ENCODE measurements around the gene BBIP1.
"Not testable (repeated sequence)": the region's sequence is repeated elsewhere in the genome, so short reads cannot be mapped to it uniquely, and the experiment has no call there.

BBIP1 gene

GRCh38 chr10:110919971-110920881, 1.2 kb upstream of the BBIP1 start:
- peak; percentile 30 for DNase-seq

- peak; percentile 99 for DNase-seq
Observed at GRCh38 chr10:110919349-110919931, 460 bp upstream of the BBIP1 start, which contains the start of gene SHOC2. TSS of gene SHOC2 (plus strand) at chr10:110919604. CDS start at chr10:110964359, 44,755 bp downstream.

GRCh38 chr10:110918269-110918642, 724 bp downstream of the BBIP1 start:
- peak; percentile 92 for DNase-seq

GRCh38 chr10:110916554-110917346, 2.2 kb downstream of the BBIP1 start:
- DNase-seq: no peak

GRCh38 chr10:110915600-110915999, 3.4 kb downstream of the BBIP1 start:
- not testable (repeated sequence) for DNase-seq

- no peak for DNase-seq
Observed at GRCh38 chr10:110915035-110915434, 3.9 kb downstream of the BBIP1 start.

GRCh38 chr10:110914431-110914830, 4.5 kb downstream of the BBIP1 start:
- DNase-seq: no peak

- no peak for DNase-seq
Observed at GRCh38 chr10:110912374-110912773, 6.6 kb downstream of the BBIP1 start.

- no peak for DNase-seq
Observed at GRCh38 chr10:110910138-110910537, 8.8 kb downstream of the BBIP1 start.

- DNase-seq: peak; percentile 48
Observed at GRCh38 chr10:110903280-110904278, 15.4 kb downstream of the BBIP1 start.

GRCh38 chr10:110901954-110902819, 16.8 kb downstream of the BBIP1 start:
- DNase-seq: peak; percentile 63

- DNase-seq: no peak
Observed at GRCh38 chr10:110900983-110901382, 18.0 kb downstream of the BBIP1 start.

GRCh38 chr10:110898391-110898790, 20.6 kb downstream of the BBIP1 start:
- no peak for DNase-seq

GRCh38 chr10:110897184-110897583, 21.8 kb downstream of the BBIP1 start:
- DNase-seq: no peak

- no peak for DNase-seq
Observed at GRCh38 chr10:110893559-110894179, 25.3 kb downstream of the BBIP1 start.

GRCh38 chr10:110892602-110893288, 26.2 kb downstream of the BBIP1 start:
- DNase-seq: no peak

- no peak for DNase-seq
Observed at GRCh38 chr10:110887560-110887959, 31.4 kb downstream of the BBIP1 start.

- no peak for DNase-seq
Observed at GRCh38 chr10:110885932-110886674, 32.9 kb downstream of the BBIP1 start.

- no peak for DNase-seq
Observed at GRCh38 chr10:110883924-110884323, 35.1 kb downstream of the BBIP1 start.
